GM12873 (cell line): Measurements from ENCODE around the gene TNNI2.

Source experiments
- CTCF ChIP-seq: IDR thresholded peaks from 2 replicates; pipeline ENCODE4 v1.5.1; 2012; ENCODE audit warnings: low read depth, mild to moderate bottlenecking, moderate library complexity, low read length, control low read depth; ENCODE audit not compliant: insufficient read depth; ENCODE audit errors: missing control alignments

TNNI2 gene

GRCh38 chr11:1868636-1869291 lies 30.0 kb downstream of the TNNI2 start:
- TF ChIP-seq CTCF: no peak

- no peak for TF ChIP-seq CTCF
These were observed 30.9 kb downstream of the TNNI2 start for GRCh38 chr11:1869427-1870325.

- TF ChIP-seq CTCF: no peak
These were observed 31.5 kb downstream of the TNNI2 start for GRCh38 chr11:1870326-1870696.

GRCh38 chr11:1870721-1871466 lies 32.1 kb downstream of the TNNI2 start:
- no peak for TF ChIP-seq CTCF

GRCh38 chr11:1871531-1871930 lies 32.8 kb downstream of the TNNI2 start:
- TF ChIP-seq CTCF: no peak

- TF ChIP-seq CTCF: no peak
These were observed 33.6 kb downstream of the TNNI2 start for GRCh38 chr11:1872267-1872985.
